Activated B cell treated with CpG ODN at 0.5 μM for 24 hours (primary cell): ENCODE results near the gene MAP3K20. TPM values are rescaled to one million over a fixed set of nuclear protein-coding genes. Genes with fewer than 3 reads are reported as not detected.

Experiments used
- ATAC-seq: fragments of 200-7000 bp; cut with Tn5 transposase; one replicate; pipeline ENCODE4 v1.10.0; 2021; ENCODE audit warnings: low read depth, mild to moderate bottlenecking, moderate library complexity
- CTCF ChIA-PET: fragments of 350-600 bp; sonication (Branson Sonifier 250); formaldehyde crosslinking; loops from one replicate; lab custom pipeline; 2021; ENCODE audit warnings: antibody characterized with exemption; lab: Charles Lee
- POLR2A ChIA-PET: fragments of 350-600 bp; sonication (Branson Sonifier 250); formaldehyde crosslinking; loops from one replicate; lab custom pipeline; 2021; ENCODE audit warnings: antibody characterized with exemption; lab: Charles Lee
- DNase-seq: peaks from one replicate; pipeline ENCODE4 v3.0.0; 2022
- H3K27ac Mint-ChIP-seq: one replicate; pipeline ENCODE4 v1.8.0; 2020; ENCODE audit warnings: mixed read lengths
- H3K27me3 Mint-ChIP-seq: one replicate; pipeline ENCODE4 v1.8.0; 2021; ENCODE audit warnings: mixed read lengths
- H3K36me3 Mint-ChIP-seq: one replicate; pipeline ENCODE4 v1.8.0; 2021; ENCODE audit warnings: low read depth, mixed read lengths
- H3K4me1 Mint-ChIP-seq: one replicate; pipeline ENCODE4 v1.8.0; 2021; ENCODE audit warnings: mixed read lengths
- H3K4me3 Mint-ChIP-seq: one replicate; pipeline ENCODE4 v1.8.0; 2020; ENCODE audit warnings: mild to moderate bottlenecking, mixed read lengths
- H3K9me3 Mint-ChIP-seq: one replicate; pipeline ENCODE4 v1.8.0; 2020; ENCODE audit warnings: mixed read lengths
- intact Hi-C: fragments of 100-400 bp; cut with micrococcal nuclease; formaldehyde crosslinking; loops from one replicate; pipeline ENCODE4 v1.15.1; 2024
- total RNA-seq: library from RNA; stranded (reverse); gene quantifications from 2 replicates; pipeline ENCODE4 v1.2.3, GENCODE V29; 2022
- TF ChIP-seq, protein P1 (sequence below): fragments of 200-600 bp; IDR thresholded peaks from one replicate; pipeline ENCODE4 v1.8.0; 2022; ENCODE audit warnings: antibody characterized with exemption, mild to moderate bottlenecking

MAP3K20 gene
- total RNA-seq, 1 donor from 2014 or later = 8.7 TPM

GRCh38 chr2:173241643-173242042, 166.0 kb downstream of the MAP3K20 start:
- ATAC-seq (no peak), DNase-seq (no peak)
- no peak overlapping the region for H3K27ac Mint-ChIP-seq
- H3K4me3 Mint-ChIP-seq = no peak overlapping the region
- ChIA-PET CTCF (no interaction called here), POLR2A (no interaction called here)
- H3K36me3 Mint-ChIP-seq = no peaks in the 10 kb centered on the region
- H3K27me3 Mint-ChIP-seq = no peaks in the 10 kb centered on the region
- TF ChIP-seq, protein P1, sequence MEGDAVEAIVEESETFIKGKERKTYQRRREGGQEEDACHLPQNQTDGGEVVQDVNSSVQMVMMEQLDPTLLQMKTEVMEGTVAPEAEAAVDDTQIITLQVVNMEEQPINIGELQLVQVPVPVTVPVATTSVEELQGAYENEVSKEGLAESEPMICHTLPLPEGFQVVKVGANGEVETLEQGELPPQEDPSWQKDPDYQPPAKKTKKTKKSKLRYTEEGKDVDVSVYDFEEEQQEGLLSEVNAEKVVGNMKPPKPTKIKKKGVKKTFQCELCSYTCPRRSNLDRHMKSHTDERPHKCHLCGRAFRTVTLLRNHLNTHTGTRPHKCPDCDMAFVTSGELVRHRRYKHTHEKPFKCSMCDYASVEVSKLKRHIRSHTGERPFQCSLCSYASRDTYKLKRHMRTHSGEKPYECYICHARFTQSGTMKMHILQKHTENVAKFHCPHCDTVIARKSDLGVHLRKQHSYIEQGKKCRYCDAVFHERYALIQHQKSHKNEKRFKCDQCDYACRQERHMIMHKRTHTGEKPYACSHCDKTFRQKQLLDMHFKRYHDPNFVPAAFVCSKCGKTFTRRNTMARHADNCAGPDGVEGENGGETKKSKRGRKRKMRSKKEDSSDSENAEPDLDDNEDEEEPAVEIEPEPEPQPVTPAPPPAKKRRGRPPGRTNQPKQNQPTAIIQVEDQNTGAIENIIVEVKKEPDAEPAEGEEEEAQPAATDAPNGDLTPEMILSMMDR = no peak
- intact Hi-C loops = no loop called here
- no peaks in the 10 kb centered on the region for H3K4me1 Mint-ChIP-seq
- H3K9me3 Mint-ChIP-seq = no peaks in the 10 kb centered on the region

GRCh38 chr2:173247156-173247555, 171.5 kb downstream of the MAP3K20 start:
- ATAC-seq = no peak
- Mint-ChIP-seq H3K27ac (no peak overlapping the region), H3K36me3 (no peaks in the 10 kb centered on the region), H3K4me3 (no peak overlapping the region), H3K27me3 (no peaks in the 10 kb centered on the region), H3K9me3 (no peaks in the 10 kb centered on the region), H3K4me1 (no peaks in the 10 kb centered on the region)
- DNase-seq = no peak
- ChIA-PET CTCF (no interaction called here), POLR2A (no interaction called here)
- intact Hi-C loops = no loop called here
- TF ChIP-seq, protein P1 = no peak

GRCh38 chr2:173248381-173248780, 172.7 kb downstream of the MAP3K20 start:
- no peaks in the 10 kb centered on the region for H3K4me1 Mint-ChIP-seq
- no peaks in the 10 kb centered on the region for H3K9me3 Mint-ChIP-seq
- H3K27ac Mint-ChIP-seq = no peak overlapping the region
- TF ChIP-seq, protein P1 = no peak
- DNase-seq = no peak
- ATAC-seq = no peak
- CTCF ChIA-PET = no interaction called here
- H3K27me3 Mint-ChIP-seq = no peaks in the 10 kb centered on the region
- H3K4me3 Mint-ChIP-seq = no peak overlapping the region
- POLR2A ChIA-PET = interaction anchor here (0.6 kb wide), 1 partner anchor 106 kb away, joined by 4 read pairs; the partner anchor contains the start of gene CDCA7
- intact Hi-C loops = no loop called here
- H3K36me3 Mint-ChIP-seq = no peaks in the 10 kb centered on the region

DNA sequence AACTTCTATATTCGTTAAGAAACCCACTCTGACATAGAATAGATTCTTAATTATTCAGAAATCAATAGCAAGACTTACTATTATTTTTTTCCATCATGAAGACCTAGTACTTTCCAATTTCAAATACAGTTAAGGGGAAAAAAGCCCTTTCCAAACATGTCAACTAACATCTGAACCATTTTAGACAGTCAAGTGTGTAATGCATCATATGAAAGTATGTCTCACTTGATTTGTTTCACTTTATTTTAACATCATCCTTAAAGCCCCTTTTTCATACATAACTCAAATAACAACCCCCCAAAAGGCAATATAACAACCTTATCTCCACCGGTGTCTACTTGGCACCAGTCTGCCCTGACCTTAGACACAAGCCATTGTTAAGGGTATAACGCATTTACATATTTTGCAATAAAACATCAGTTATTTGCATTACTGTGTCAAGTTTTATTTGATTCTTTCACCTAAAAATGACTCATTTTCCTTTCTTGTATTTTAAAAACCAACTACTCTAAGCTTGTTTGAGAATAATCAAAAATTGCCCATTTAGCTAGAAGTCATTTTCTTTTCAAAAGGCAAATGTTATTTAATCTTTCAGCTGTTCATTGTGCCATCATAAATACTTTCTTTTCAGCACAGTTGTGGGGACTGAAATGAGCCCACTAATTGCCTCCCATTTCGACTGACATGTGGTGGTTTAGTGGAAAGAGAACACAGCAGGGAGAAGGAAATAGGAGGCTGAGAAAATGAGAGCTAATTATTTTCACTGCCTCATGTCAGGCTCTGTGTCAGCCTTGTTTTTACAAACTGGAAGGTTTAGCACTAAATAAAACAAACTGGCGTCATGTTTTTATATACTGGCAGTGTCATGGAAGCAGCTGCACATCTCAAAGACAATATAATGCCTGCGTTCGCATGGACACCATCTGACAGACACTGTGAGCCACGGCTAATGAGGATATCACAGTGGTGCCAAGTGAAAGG, 174.3 kb downstream of the MAP3K20 start:
- Mint-ChIP-seq H3K27me3 (no peaks in the 10 kb centered on the region), H3K27ac (no peak overlapping the region), H3K9me3 (no peaks in the 10 kb centered on the region), H3K4me1 (no peaks in the 10 kb centered on the region), H3K4me3 (no peak overlapping the region), H3K36me3 (no peaks in the 10 kb centered on the region)
- ChIA-PET CTCF (no interaction called here), POLR2A (no interaction called here)
- ATAC-seq (no peak), DNase-seq (no peak)
- intact Hi-C loops = no loop called here
- TF ChIP-seq, protein P1 = no peak

DNA sequence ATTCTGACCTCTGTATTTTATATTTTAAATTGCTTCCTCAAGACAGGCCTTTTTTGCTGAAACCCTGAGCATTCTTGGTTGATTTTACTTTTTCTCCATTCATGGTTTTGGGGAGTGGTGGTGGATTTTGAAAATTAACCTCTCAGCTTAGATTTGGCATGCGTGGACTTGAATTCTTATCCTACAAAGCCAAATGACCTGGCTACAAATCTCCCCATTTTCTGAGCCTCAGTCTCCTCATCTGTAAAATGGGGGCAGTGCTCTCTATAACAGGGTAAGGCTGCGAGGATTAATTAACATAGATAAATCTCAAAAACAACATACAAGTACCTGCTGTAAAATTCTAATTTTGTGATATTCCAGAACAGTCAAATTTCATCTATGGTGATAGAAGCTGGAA, 175.6 kb downstream of the MAP3K20 start:
- ChIA-PET POLR2A (no interaction called here), CTCF (no interaction called here)
- H3K4me3 Mint-ChIP-seq = no peak overlapping the region
- H3K27me3 Mint-ChIP-seq = no peaks in the 10 kb centered on the region
- H3K4me1 Mint-ChIP-seq = no peaks in the 10 kb centered on the region
- no peak overlapping the region for H3K27ac Mint-ChIP-seq
- ATAC-seq (no peak), DNase-seq (no peak)
- intact Hi-C loops = no loop called here
- no peaks in the 10 kb centered on the region for H3K9me3 Mint-ChIP-seq
- TF ChIP-seq, protein P1 = no peak
- H3K36me3 Mint-ChIP-seq = no peaks in the 10 kb centered on the region
